Caki2 (cell line): ENCODE measurements around the gene DESI2. TPM values are rescaled to one million over a fixed set of nuclear protein-coding genes. Genes with fewer than 3 reads are reported as not detected.
"Not testable (repeated sequence)": the region's sequence is repeated elsewhere in the genome, so short reads cannot be mapped to it uniquely, and the experiment has no call there.

ENCODE experiments used
- DNase-seq: peaks from one replicate; pipeline ENCODE4 v3.0.0-alpha.2; 2015; ENCODE audit warnings: low read depth
- in situ Hi-C: cut with HindIII; loops from 2 replicates; pipeline ENCODE4 v1.10.0; 2016; ENCODE audit warnings: low sequenced_read_pairs, low pct_unique_long_range_greater_than_20kb, mixed read lengths
- total RNA-seq: library from RNA; depleted of rRNA; stranded (reverse); fragments of >200 nt; shearing (Covaris generic); gene quantifications from 2 replicates; pipeline ENCODE4 v1.2.3, GENCODE V29; 2014; ENCODE audit warnings: low replicate concordance

Gene DESI2
- total RNA-seq, 1 experiment from 2014 or later: 55.6 TPM

DNA sequence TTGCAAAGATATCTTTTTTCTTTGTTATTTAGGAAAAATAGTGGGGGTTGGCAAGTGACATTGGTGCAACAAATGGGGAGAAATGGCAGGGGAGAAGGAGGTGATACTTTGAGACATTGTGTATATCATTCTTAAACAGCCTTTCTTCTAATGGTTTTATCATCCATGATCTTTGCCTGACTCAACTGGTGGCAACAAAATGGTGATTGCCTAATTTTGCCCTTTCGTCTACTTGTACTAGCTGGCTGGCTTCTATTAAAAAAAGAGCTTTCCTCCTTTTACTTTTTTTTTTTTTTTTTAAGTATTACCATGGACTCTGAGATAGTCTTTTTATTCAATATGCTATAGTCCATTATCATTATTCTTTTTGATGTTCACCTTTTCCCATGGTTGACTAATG is 27.7 kb downstream of the DESI2 start:
- no peak for DNase-seq
- in situ Hi-C loops: no loop called here

- DNase-seq, in situ Hi-C loops: not testable (repeated sequence)
These were observed 29.2 kb downstream of the DESI2 start for GRCh38 chr1:244682087-244682486.

- no peak for DNase-seq
- in situ Hi-C loops: no loop called here
These were observed 43.0 kb downstream of the DESI2 start for GRCh38 chr1:244695937-244696336.

GRCh38 chr1:244699741-244700140 is 46.8 kb downstream of the DESI2 start:
- no peak for DNase-seq
- in situ Hi-C loops: no loop called here

DNA sequence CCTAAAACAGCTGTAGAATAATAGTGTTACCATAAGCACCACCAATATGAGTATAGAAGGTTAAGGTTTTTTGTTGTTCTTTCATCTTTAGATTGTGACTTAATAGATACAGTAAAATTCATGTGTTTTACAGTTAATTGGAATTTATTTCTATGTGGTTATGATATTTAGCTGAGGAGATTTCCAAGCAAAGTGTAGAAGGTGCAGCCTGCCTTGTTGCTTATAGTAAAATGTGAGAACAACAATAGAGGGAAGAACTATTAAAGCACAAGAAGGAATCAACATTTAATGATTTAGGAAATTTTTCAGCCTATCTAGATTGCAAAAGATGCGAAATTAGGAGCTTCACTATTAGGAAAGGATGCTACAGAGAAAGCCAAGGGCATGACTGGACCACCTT is 47.9 kb downstream of the DESI2 start:
- in situ Hi-C loops: no loop called here
- DNase-seq: no peak

DNA sequence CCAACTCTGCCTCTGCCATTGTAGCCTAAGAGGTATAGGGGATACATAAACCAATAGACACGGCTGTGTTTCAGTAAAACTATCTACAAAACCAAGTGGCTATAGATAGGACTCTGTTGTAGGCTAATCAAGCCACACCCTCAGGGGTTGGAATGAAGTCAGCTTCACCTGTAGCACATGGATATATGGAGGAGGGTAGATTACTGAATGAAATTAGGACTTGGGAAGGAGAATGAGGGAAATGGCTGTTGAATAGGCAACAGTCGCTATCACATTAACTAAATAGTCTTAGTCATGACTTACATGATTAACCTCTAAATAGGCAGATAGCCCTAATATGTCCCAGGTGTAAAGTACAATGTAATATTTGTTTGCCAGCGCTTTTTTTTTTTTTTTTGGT is 49.7 kb downstream of the DESI2 start:
- in situ Hi-C loops: no loop called here
- DNase-seq: no peak

- in situ Hi-C loops: no loop called here
These were observed 51.2 kb downstream of the DESI2 start for GRCh38 chr1:244704107-244704506.

GRCh38 chr1:244705261-244706234 is 52.6 kb downstream of the DESI2 start:
- in situ Hi-C loops: no loop called here
- DNase-seq: no peak

More at GRCh38 chr1:244704107-244704506, 51.2 kb downstream of the DESI2 start:
- no peak for DNase-seq

GRCh38 chr1:244709076-244709475 is 56.1 kb downstream of the DESI2 start:
- in situ Hi-C loops: no loop called here
- DNase-seq: no peak

DNA sequence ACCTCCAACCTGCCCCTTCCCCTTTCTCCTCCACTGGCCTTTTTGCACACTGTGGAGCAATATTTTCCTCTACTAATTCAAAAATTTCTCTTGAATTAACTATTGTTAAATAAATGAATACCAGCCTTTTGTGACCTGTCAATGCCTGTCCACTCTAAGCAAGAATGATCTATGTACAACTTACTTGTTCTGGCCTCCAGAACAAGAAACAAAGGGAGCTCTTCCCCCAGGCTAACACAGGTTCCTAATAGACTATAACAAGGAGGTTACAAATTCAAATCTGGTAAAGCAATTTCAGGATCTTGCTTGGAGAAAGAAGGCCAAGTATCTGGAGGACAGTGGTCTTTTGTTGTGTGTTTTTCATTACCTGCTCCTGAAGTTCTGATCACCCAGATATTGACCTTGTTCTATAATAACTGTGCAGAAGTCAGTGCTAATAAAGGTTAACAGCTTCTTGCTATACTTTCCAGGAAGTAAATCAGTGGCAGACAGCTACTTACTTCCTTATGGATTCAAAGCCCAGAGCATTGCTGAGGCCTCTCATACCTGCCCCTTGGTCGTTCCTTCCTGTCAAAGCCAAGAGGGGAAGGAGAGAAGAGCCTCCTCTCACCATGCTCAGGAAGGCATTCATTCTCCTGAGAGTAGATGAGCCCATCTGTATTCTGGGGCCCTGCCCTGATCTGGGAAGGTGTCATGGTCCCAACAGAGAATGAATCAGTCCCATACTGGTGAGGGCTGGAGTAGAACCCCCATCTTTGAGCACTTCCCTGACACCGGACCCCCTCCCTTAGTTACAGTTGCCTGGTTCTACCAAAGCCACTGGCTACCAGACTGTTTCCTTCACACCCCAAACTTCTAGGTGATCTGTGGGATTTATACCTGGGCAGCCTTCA is 56.8 kb downstream of the DESI2 start:
- in situ Hi-C loops: no loop called here
- DNase-seq: no peak

GRCh38 chr1:244710474-244711062 is 57.6 kb downstream of the DESI2 start:
- in situ Hi-C loops: no loop called here

GRCh38 chr1:244712669-244713068 is 59.7 kb downstream of the DESI2 start:
- in situ Hi-C loops: no loop called here
- DNase-seq: no peak

More at GRCh38 chr1:244710474-244711062, 57.6 kb downstream of the DESI2 start:
- DNase-seq: no peak

DNA sequence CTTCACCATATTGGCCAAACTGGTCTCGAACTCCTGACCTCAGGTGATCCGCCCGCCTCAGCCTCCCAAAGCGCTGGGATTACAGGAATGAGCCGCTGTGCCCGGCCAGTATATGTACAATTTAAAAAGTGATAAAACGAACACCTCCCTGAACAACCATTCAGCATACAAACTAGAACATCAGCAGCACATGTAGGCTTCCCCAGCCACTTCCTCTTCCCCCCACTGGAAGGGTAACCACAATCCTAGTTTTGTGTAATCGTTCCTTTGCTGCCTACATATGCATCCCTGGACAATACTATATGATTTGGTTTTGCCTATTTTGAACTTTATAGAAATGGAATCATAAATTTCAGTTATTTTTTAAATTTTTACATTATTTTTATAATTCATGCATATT is 60.4 kb downstream of the DESI2 start:
- in situ Hi-C loops: no loop called here
- no peak for DNase-seq

DNA sequence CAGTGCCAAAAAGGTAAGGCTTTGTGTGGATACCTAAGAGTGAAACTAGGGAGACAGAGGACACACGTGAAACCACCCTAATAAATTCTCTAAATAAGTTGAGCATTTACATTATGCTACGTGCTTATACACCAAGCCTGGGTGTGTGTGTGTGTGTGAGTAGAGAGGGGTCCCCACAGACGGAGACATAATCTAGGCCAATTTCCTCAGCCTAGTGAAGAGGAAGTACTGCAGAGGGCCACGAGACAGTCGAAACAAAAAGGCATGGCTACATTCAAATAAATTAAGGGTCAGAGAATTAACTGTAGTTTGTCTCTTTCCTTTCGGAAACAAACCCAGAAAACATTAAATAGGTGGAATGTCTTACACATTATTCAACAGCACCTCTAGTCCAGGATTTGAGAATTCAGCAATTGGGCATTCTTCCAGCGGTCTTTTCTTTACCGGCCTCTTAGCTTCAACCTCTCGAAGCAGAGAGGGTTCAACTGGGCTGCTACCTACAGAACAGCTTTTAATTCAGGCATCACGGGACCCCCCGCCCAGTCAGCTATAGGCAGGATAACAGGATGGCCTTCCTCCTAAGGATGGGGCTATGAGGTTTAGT is 75.0 kb downstream of the DESI2 start:
- no peak for DNase-seq
- in situ Hi-C loops: no loop called here

- DNase-seq: peak; percentile 32
- in situ Hi-C loops: no loop called here
These were observed 77.4 kb downstream of the DESI2 start for GRCh38 chr1:244730153-244730933.

DNA sequence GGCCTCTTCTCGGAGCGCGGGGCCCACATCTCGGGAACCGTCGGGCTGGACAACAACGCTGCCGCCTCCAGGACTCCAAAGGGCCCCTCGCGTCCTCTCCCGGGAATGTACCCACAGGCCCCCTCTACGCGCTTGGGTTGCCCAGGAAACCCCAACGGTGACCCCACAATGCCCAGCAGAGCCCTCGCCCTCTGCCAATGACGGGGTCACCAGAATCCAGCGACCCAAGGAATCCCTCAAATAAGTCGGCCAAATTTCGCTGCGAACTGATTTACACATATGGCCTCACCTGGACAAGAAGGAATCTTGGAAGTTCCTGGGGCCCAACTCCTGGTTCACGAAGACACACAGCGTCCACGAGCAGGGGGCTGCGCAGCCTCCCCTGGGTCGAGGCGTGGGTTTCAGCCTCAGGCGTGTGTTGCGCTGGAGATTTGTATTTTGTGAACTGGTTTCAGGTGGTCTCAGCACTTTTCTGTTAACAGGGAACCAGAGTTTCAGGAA is 78.1 kb downstream of the DESI2 start:
- DNase-seq: no peak
- in situ Hi-C loops: no loop called here

GRCh38 chr1:244731651-244732050 is 78.7 kb downstream of the DESI2 start:
- DNase-seq: no peak
- in situ Hi-C loops: no loop called here
